Measurements from ENCODE around the gene SERTAD2.
A peak's percentile ranks its signal among the peaks of the same experiment; 100 is the strongest.

SERTAD2 gene

GRCh38 chr2:64665709-64666108 is 12.0 kb upstream of the SERTAD2 start:
- Mint-ChIP-seq H3K4me3 (no peak overlapping the region), H3K36me3 (ENCODE audit: low read depth) (no peaks in the 10 kb centered on the region), H3K9me3 (no peaks in the 10 kb centered on the region), H3K27me3 (no peaks in the 10 kb centered on the region), H3K4me1 (ENCODE audit: low read depth) (peaks cover 26% of the 10 kb centered on the region), H3K27ac (no peak overlapping the region)
- intact Hi-C loops (cut with micrococcal nuclease), result no loop called here

DNA sequence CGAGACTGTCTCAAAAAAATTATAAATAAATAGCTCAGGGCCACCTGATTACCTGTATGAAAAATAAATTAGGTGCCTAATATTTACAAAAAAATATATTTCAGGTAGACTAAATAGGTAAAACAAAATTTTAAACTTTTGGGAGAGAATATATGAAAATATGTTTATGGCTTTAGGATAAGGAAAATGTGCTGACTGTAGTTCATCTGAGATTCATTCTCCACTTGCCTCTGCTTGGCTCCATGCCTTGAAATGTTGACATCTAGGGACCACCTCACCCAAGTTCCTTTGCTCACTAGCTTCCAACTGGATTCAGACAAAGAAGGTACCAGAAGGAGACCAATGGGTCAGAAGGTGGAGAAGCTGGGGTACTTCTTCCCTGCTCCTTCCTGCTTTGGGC is 9.7 kb upstream of the SERTAD2 start:
- H3K36me3 Mint-ChIP-seq (ENCODE audit: low read depth), result no peaks in the 10 kb centered on the region
- H3K9me3 Mint-ChIP-seq, result no peaks in the 10 kb centered on the region
- H3K27ac Mint-ChIP-seq, result peak overlapping the region; percentile 42
- no peak overlapping the region for H3K4me3 Mint-ChIP-seq
- intact Hi-C loops (cut with micrococcal nuclease), result no loop called here
- H3K27me3 Mint-ChIP-seq, result no peaks in the 10 kb centered on the region
- H3K4me1 Mint-ChIP-seq (ENCODE audit: low read depth), result peaks cover 36% of the 10 kb centered on the region

DNA sequence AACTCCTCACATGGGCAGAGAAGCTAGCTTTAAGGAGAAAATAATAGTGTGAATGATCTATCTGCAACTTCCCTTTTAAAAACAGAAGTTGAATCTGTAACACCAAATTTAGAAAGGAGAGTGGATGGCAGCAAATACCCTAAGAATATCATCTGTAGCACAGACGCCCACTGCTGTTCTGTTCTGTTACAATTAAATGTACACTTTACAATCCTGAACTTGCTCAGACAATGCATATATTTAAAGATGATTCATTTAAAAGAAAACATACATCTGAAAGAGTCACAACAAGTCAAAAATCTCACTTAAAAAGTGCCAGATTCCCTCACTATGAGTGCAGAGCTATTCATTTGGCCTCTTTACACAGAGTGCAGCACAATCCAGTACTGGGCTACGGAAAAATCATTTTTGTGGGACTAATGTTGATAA is 8.0 kb upstream of the SERTAD2 start:
- Mint-ChIP-seq H3K4me1 (ENCODE audit: low read depth) (peaks cover 33% of the 10 kb centered on the region), H3K4me3 (no peak overlapping the region), H3K36me3 (ENCODE audit: low read depth) (no peaks in the 10 kb centered on the region), H3K27me3 (no peaks in the 10 kb centered on the region), H3K27ac (peak overlapping the region; percentile 46), H3K9me3 (no peaks in the 10 kb centered on the region)
- intact Hi-C loops (cut with micrococcal nuclease), result no loop called here

- Mint-ChIP-seq H3K27ac (no peak overlapping the region), H3K27me3 (no peaks in the 10 kb centered on the region), H3K4me3 (no peak overlapping the region), H3K4me1 (ENCODE audit: low read depth) (peaks cover 46% of the 10 kb centered on the region), H3K36me3 (ENCODE audit: low read depth) (peaks cover 4% of the 10 kb centered on the region), H3K9me3 (no peaks in the 10 kb centered on the region)
- intact Hi-C loops (cut with micrococcal nuclease), result loop anchor here (5.0 kb wide), 1 partner anchor 38 kb away; no protein-coding TSS in a partner anchor
These were observed 5.5 kb upstream of the SERTAD2 start for GRCh38 chr2:64659252-64659651.

DNA sequence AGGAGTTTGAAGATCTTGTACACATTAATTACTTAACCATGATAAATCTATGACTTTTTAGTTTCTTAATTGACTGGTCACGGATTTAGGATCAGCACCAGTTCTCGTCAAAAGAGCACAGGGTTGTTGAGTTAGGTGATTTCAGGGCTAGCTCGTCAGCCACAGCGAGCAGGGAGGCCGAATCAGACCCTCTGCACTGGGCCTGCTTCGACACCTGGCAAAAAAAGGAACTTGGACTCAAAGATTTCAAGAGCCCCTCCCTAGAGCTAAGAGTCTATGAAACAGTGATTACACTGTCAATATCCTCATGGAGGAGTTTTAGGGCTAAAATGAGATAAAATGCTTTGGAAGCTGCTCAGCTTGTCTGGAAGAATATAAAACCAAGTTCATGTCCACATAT is 4.6 kb upstream of the SERTAD2 start:
- Mint-ChIP-seq H3K4me3 (no peak overlapping the region), H3K9me3 (no peaks in the 10 kb centered on the region), H3K27ac (peak overlapping the region; percentile 87), H3K36me3 (ENCODE audit: low read depth) (peaks cover 14% of the 10 kb centered on the region), H3K4me1 (ENCODE audit: low read depth) (peaks cover 46% of the 10 kb centered on the region), H3K27me3 (no peaks in the 10 kb centered on the region)
- intact Hi-C loops (cut with micrococcal nuclease), result loop anchor here (5.0 kb wide), 1 partner anchor 39 kb away; no protein-coding TSS in a partner anchor

- Mint-ChIP-seq H3K27ac (peak overlapping the region; percentile 87), H3K4me1 (ENCODE audit: low read depth) (peaks cover 47% of the 10 kb centered on the region), H3K9me3 (no peaks in the 10 kb centered on the region), H3K36me3 (ENCODE audit: low read depth) (peaks cover 21% of the 10 kb centered on the region), H3K4me3 (no peak overlapping the region), H3K27me3 (no peaks in the 10 kb centered on the region)
- intact Hi-C loops (cut with micrococcal nuclease), result loop anchor here (5.0 kb wide), 1 partner anchor 40 kb away; no protein-coding TSS in a partner anchor
These were observed 3.7 kb upstream of the SERTAD2 start for GRCh38 chr2:64657411-64657810.

DNA sequence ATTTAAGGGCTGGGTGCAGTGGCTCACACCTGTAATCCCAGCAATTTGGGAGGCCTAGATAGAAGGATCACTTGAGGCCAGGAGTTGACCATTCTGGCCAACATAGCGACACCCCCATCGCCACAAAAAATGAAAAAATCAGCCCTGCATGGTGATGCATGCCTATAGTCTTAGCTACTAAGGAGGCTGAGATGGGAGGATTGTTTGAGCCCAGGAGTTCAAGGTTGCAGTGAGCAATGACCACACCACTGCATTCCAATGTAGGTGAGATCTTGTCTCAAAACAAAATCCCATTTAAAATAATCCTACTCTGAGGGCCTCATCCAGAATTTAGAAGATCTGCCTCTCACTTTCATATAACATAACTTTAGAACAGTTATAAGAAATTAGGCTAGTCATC is 2.7 kb upstream of the SERTAD2 start:
- intact Hi-C loops (cut with micrococcal nuclease), result loop anchor here (5.0 kb wide), 1 partner anchor 41 kb away; no protein-coding TSS in a partner anchor
- H3K27me3 Mint-ChIP-seq, result no peaks in the 10 kb centered on the region
- H3K4me1 Mint-ChIP-seq (ENCODE audit: low read depth), result peaks cover 55% of the 10 kb centered on the region
- no peak overlapping the region for H3K4me3 Mint-ChIP-seq
- H3K9me3 Mint-ChIP-seq, result no peaks in the 10 kb centered on the region
- peaks cover 21% of the 10 kb centered on the region for H3K36me3 Mint-ChIP-seq (ENCODE audit: low read depth)
- no peak overlapping the region for H3K27ac Mint-ChIP-seq

DNA sequence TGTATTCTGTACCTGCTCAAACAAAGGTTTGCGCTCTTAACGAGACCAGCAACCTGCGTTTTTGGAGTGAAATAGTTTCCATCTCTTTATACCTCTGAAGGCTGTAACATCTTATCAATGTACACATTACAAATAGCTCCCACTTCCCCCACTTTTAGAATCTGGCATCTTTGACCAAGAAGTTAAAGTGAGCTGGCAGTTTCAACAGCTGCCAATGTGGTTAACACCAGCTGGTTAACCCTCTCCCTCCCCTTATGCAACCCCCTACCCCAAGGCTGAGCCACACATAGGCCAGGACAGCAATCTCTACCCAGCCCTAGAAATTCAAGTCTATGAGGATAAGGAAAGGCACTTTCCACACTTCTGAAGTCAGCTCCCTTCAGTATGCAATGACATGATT is 2.2 kb upstream of the SERTAD2 start:
- Mint-ChIP-seq H3K36me3 (ENCODE audit: low read depth) (peaks cover 21% of the 10 kb centered on the region), H3K27ac (peak overlapping the region; percentile 95), H3K4me3 (no peak overlapping the region), H3K9me3 (no peaks in the 10 kb centered on the region), H3K4me1 (ENCODE audit: low read depth) (peaks cover 55% of the 10 kb centered on the region), H3K27me3 (no peaks in the 10 kb centered on the region)
- intact Hi-C loops (cut with micrococcal nuclease), result loop anchor here (5.0 kb wide), 1 partner anchor 41 kb away; no protein-coding TSS in a partner anchor

DNA sequence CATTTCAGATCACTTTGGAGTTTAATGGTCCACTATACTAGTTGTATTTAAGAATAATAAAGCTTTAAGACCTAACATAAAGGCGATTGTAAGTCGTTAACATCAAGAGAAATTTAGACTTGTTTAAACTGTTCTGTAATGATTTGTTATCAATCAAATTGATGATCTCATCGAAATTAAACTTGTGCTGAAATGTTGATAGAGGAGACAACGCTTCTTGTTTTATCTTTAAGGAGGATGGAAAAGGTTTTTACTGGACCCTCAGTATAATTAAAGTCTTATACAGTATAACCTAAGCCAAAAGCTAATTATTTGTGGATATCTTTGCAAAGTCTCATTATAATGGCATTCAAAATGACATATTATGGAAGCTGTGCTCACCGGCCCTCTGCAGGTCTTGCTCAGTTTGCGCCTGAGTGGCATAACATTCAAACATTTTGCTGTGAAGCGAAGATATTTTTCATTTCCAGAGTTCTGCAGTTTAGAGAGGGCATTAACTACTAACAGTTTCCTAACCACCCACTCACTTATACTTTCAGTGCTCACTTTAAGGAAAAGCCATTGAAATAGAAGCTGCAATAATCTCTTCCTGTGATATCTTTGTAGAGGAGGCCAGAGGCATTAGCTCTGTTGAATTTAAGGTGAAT is 1.4 kb upstream of the SERTAD2 start:
- Mint-ChIP-seq H3K4me1 (ENCODE audit: low read depth) (peaks cover 58% of the 10 kb centered on the region), H3K9me3 (no peaks in the 10 kb centered on the region), H3K36me3 (ENCODE audit: low read depth) (peaks cover 21% of the 10 kb centered on the region), H3K4me3 (no peak overlapping the region), H3K27me3 (no peaks in the 10 kb centered on the region), H3K27ac (peak overlapping the region; percentile 95)
- intact Hi-C loops (cut with micrococcal nuclease), result loop anchor here (5.0 kb wide), 1 partner anchor 42 kb away; no protein-coding TSS in a partner anchor

DNA sequence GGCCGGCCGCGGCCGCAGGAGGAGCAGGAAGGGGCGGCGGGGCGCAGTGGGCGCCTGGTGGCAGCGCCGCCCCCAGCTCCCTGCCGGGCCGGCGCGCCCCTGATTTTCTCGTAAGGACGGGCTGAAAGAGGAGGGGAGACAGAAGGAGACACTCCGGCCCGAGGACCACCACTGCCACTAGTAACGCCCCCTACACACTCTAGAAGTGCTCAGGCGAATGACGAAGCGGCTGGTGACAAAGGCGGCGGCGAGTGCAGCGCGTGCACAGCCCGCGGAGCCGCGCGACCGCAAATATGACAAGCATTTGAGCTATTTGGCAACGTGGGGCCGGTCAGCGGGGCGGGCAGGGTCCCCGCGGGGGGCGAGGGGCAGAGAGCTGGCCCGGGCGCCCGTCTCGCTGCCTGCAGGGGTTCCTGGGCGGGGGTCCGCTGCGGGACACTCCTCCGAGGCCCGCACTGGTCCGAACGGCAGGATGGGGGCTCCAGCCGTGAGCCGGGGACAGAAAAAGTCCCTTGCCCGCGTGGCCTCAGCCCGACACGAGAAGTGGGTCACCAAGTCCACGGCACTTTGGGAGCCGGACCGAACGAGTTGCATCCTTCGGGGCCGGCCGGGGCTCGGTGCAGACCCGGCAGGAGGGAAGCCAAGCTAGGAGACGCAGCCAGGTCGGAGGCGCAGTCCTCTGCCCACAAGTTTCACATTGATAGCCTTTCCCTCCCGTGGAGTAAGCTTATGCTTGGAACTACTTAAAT is 524 bp upstream of the SERTAD2 start:
- intact Hi-C loops (cut with micrococcal nuclease), result loop anchor here (1.0 to 5.0 kb wide), 2 partner anchors 78 to 96 kb away; no protein-coding TSS in a partner anchor
- H3K27ac Mint-ChIP-seq, result peak overlapping the region; percentile 95
- H3K27me3 Mint-ChIP-seq, result no peaks in the 10 kb centered on the region
- H3K4me3 Mint-ChIP-seq, result peak overlapping the region; percentile 81
- peaks cover 60% of the 10 kb centered on the region for H3K4me1 Mint-ChIP-seq (ENCODE audit: low read depth)
- peaks cover 21% of the 10 kb centered on the region for H3K36me3 Mint-ChIP-seq (ENCODE audit: low read depth)
- no peaks in the 10 kb centered on the region for H3K9me3 Mint-ChIP-seq

GRCh38 chr2:64652231-64653108 is 1.2 kb downstream of the SERTAD2 start:
- H3K4me1 Mint-ChIP-seq (ENCODE audit: low read depth), result peaks cover 55% of the 10 kb centered on the region

DNA sequence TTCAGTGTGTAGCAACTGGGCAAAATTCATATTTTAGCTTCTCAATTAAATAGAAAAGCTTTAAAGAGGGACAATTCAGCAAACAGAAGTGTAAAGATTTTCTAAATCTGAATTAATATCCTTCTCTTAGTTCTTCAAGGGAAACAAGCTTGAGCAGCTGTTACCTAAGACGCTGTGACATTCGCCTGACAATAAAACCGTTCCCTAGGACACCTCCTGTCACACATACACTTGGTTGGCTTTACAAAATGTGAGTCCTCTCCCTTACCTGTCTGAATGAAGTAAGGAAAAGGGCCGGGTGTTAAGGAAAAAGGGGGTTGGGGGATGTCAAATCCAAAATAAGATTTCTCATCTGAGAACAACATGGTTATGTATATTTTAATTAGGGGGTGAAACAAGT is 2.1 kb downstream of the SERTAD2 start:
- Mint-ChIP-seq H3K4me1 (ENCODE audit: low read depth) (peaks cover 51% of the 10 kb centered on the region), H3K36me3 (ENCODE audit: low read depth) (peaks cover 21% of the 10 kb centered on the region), H3K27me3 (no peaks in the 10 kb centered on the region), H3K9me3 (no peaks in the 10 kb centered on the region), H3K4me3 (no peak overlapping the region), H3K27ac (peak overlapping the region; percentile 95)
- intact Hi-C loops (cut with micrococcal nuclease), result loop anchor here (5.0 kb wide), 1 partner anchor 81 kb away; no protein-coding TSS in a partner anchor

More at GRCh38 chr2:64652231-64653108, 1.2 kb downstream of the SERTAD2 start:
- Mint-ChIP-seq H3K27ac (peak overlapping the region; percentile 95), H3K4me3 (peak overlapping the region; percentile 89), H3K36me3 (ENCODE audit: low read depth) (peaks cover 21% of the 10 kb centered on the region), H3K9me3 (no peaks in the 10 kb centered on the region), H3K27me3 (no peaks in the 10 kb centered on the region)
- intact Hi-C loops (cut with micrococcal nuclease), result loop anchor here (5.0 kb wide), 1 partner anchor 80 kb away; no protein-coding TSS in a partner anchor

- Mint-ChIP-seq H3K27ac (no peak overlapping the region), H3K36me3 (ENCODE audit: low read depth) (peaks cover 21% of the 10 kb centered on the region), H3K4me1 (ENCODE audit: low read depth) (peaks cover 47% of the 10 kb centered on the region), H3K9me3 (no peaks in the 10 kb centered on the region), H3K4me3 (no peak overlapping the region), H3K27me3 (no peaks in the 10 kb centered on the region)
- intact Hi-C loops (cut with micrococcal nuclease), result loop anchor here (5.0 kb wide), 1 partner anchor 81 kb away; no protein-coding TSS in a partner anchor
These were observed 2.9 kb downstream of the SERTAD2 start for GRCh38 chr2:64650722-64651338.
